Measurements from ENCODE around the gene INO80B. TPM values are rescaled to one million over a fixed set of nuclear protein-coding genes. Genes with fewer than 3 reads are reported as not detected.

The INO80B gene
- total and polyA plus RNA-seq, 9 of the 15 experiments (the other 6 are each of a cell fraction or from before 2014, with no cell fraction given): 0.41 to 22.6 (median 9.0) TPM

DNA sequence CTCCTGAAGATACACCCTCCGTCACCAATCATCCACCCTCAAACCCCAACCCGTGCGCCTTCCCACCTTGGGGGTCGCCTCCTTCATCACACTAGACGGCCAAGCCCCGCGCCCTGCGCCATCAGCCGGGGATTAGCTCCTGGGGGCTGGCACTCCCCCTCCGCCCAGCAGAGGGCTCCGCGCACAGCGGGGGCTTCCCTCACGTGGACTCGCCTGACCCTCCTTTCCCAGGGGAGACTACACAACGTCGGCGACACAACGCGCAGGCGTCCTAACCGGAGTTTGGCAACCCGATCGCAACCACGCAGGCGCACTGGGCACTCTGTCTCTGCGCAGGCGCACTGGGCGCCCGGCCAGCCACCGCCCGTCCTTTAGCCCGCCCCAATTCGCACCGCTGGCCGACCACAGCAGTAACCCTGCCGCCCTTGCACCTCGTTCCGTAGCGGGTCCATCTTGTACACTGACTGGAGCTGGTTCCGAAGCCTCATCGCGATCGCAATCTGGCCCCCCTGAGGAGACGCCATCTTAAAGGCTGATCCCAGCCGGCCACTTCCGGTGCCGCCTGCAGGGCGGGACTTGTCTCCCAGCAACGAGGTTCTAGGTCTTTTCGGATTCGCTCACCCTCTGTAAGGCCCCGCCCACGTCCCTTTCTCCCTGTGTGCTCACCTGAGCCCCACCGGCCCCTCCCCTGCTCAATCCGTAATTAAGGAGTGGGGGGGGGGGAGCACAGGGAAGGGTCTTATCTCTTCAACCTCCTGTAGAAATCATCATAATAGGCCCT lies 52.4 kb downstream of the INO80B start, which contains the start of gene PCGF1 (continued):
- no peak for TF ChIP-seq MTA1 (IDR thresholded peaks at IDR 0.05; ENCODE audit: borderline replicate concordance)
- TF ChIP-seq ZBTB11 (CRISPR knock-in tag; IDR thresholded peaks at IDR 0.05): peak in 1 of 3 experiments; percentile 48; a peak in 1 of 6 replicates
- 0 out of 4 replicates have a peak, but pooled peaks of 1 of the 2 experiments have one; percentile 45 for TF ChIP-seq TEAD1 (CRISPR knock-in tag; IDR thresholded peaks at IDR 0.05)
- no peak for TF ChIP-seq ZMIZ1 (IDR thresholded peaks at IDR 0.05; ENCODE audit: low read depth in 2 of 2, low read length in 2 of 2)
- TF ChIP-seq MCM2 (IDR thresholded peaks at IDR 0.05; ENCODE audit: low read depth): no peak
- TF ChIP-seq ZNF263 (CRISPR knock-in tag; IDR thresholded peaks at IDR 0.05; ENCODE audit: borderline replicate concordance): no peak
- peak in 1 of 2 experiments; percentile 77; a peak in 2 of 4 replicates for TF ChIP-seq SRF (CRISPR knock-in tag; IDR thresholded peaks at IDR 0.05)
- no peak for TF ChIP-seq CBX5 (IDR thresholded peaks at IDR 0.05; ENCODE audit: borderline replicate concordance, low read depth)
- peak; percentile 75; the same call in 1 of the 2 replicates for TF ChIP-seq MTA3 (IDR thresholded peaks at IDR 0.05; ENCODE audit: borderline replicate concordance)
- 0 out of 2 replicates have a peak, but pooled peaks have one; percentile 32 for TF ChIP-seq GATAD2B (IDR thresholded peaks at IDR 0.05; ENCODE audit: borderline replicate concordance)

Measured in K562 (cell line).